H1 (cell line): ENCODE measurements around the gene CDKN2B. TPM values are rescaled to one million over a fixed set of nuclear protein-coding genes. Genes with fewer than 3 reads are reported as not detected.

Experiments
- BACH1 ChIP-seq: IDR thresholded peaks from 2 replicates; pipeline ENCODE4 v1.6.1; 2012; ENCODE audit warnings: low read length, improper control_type of control experiment
- BCL11A ChIP-seq, 2 experiments: IDR thresholded peaks; one replicate each; pipeline ENCODE4 v1.6.1; 2011; ENCODE audit warnings: low read depth in 2 of 2, low read length in 2 of 2, mild to moderate bottlenecking in 2 of 2
- BRCA1 ChIP-seq: IDR thresholded peaks from 2 replicates; pipeline ENCODE4 v1.6.1; 2012; ENCODE audit warnings: low read depth, low read length, improper control_type of control experiment
- CBX8 ChIP-seq: fragments of 300-800, 300-1000 bp; sonication (generic); IDR thresholded peaks from 2 replicates; pipeline ENCODE4 v1.7.1; 2016; ENCODE audit warnings: low read depth, low read length, borderline replicate concordance
- EZH2 ChIP-seq: fragments of 200-600 bp; sonication (generic); IDR thresholded peaks from 2 replicates; pipeline ENCODE4 v1.7.1; 2012; ENCODE audit warnings: low read depth, mild to moderate bottlenecking, moderate library complexity, low read length, inconsistent platforms; ENCODE audit not compliant: severe bottlenecking
- KDM4A ChIP-seq: IDR thresholded peaks from one replicate; pipeline ENCODE4 v1.7.1; 2012; ENCODE audit warnings: low read depth, mild to moderate bottlenecking, moderate library complexity, low read length, inconsistent platforms; ENCODE audit not compliant: severe bottlenecking
- RNF2 ChIP-seq: fragments of 200-900, 300-1000 bp; sonication (generic); IDR thresholded peaks from 2 replicates; pipeline ENCODE4 v1.7.1; 2016; ENCODE audit warnings: borderline replicate concordance, low read depth, mild to moderate bottlenecking, antibody characterized with exemption, low read length; ENCODE audit not compliant: poor library complexity, severe bottlenecking; ENCODE audit errors: missing control alignments
- SRF ChIP-seq: IDR thresholded peaks from 2 replicates; pipeline ENCODE4 v1.6.1; 2011; ENCODE audit warnings: mild to moderate bottlenecking, low read depth, low read length, moderate library complexity
- TAF1 ChIP-seq: IDR thresholded peaks from 2 replicates; pipeline ENCODE4 v1.6.1; 2011; ENCODE audit warnings: mild to moderate bottlenecking, low read depth, low read length
- polyA plus RNA-seq, 7 experiments: library from polyadenylated mRNA; depleted of rRNA in 3 of 7; stranded (reverse) in 5 of 7; unstranded in 2 of 7; fragments of >200 nt in 5 of 7; fragments of 200-250 nt in 2 of 7; gene quantifications; 1 replicate in 5 of 7; 2 replicates in 1 of 7; 4 replicates in 1 of 7; pipeline versions ENCODE4 v1.2.1 to v1.2.3, GENCODE V29; 2011 to 2013; ENCODE audit warnings: missing spikeins in 2 of 7, mixed read lengths in 2 of 7
- total RNA-seq: library from RNA; stranded (reverse); fragmentation: NEBNext Ultra II Directional; extraction: Animal tissue kit (Norgen Biotek cat#: 25700); gene quantifications from 2 replicates; pipeline ENCODE4 v1.2.1, GENCODE V29; 2021
- TF ChIP-seq, protein P1 (sequence below): fragments of 300-600 bp; sonication (generic); IDR thresholded peaks from 2 replicates; pipeline ENCODE4 v1.7.1; 2012; ENCODE audit warnings: low read length, moderate library complexity, mild to moderate bottlenecking, inconsistent platforms; ENCODE audit not compliant: insufficient replicate concordance
- TF ChIP-seq, protein P2 (sequence below): IDR thresholded peaks from 2 replicates; pipeline ENCODE4 v1.6.1; 2012; ENCODE audit warnings: inconsistent platforms

CDKN2B gene
- total and polyA plus RNA-seq, 2 of the 8 experiments (the other 6 are each of a cell fraction or from before 2014, with no cell fraction given), result 0.20 to 0.88 TPM

DNA sequence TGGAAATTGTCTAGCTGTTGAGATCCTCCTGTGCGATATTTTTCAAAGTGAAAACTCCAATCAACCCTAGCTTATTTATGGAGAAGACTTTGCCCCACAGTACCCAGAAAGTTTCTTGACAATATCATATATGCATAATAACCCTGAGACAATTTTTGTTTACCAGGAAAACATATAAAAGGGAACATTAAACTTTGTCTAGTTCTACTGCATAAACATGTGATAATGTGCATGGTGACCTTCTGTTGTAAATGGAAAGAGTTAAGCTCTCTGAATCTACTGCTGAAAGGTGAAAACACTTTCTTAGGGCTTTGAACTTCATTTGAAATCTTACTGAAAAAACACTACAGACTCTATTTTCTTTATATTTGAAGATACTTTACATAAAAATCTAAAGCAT is 32.2 kb upstream of the CDKN2B start (continued):
- TF ChIP-seq, protein P1, sequence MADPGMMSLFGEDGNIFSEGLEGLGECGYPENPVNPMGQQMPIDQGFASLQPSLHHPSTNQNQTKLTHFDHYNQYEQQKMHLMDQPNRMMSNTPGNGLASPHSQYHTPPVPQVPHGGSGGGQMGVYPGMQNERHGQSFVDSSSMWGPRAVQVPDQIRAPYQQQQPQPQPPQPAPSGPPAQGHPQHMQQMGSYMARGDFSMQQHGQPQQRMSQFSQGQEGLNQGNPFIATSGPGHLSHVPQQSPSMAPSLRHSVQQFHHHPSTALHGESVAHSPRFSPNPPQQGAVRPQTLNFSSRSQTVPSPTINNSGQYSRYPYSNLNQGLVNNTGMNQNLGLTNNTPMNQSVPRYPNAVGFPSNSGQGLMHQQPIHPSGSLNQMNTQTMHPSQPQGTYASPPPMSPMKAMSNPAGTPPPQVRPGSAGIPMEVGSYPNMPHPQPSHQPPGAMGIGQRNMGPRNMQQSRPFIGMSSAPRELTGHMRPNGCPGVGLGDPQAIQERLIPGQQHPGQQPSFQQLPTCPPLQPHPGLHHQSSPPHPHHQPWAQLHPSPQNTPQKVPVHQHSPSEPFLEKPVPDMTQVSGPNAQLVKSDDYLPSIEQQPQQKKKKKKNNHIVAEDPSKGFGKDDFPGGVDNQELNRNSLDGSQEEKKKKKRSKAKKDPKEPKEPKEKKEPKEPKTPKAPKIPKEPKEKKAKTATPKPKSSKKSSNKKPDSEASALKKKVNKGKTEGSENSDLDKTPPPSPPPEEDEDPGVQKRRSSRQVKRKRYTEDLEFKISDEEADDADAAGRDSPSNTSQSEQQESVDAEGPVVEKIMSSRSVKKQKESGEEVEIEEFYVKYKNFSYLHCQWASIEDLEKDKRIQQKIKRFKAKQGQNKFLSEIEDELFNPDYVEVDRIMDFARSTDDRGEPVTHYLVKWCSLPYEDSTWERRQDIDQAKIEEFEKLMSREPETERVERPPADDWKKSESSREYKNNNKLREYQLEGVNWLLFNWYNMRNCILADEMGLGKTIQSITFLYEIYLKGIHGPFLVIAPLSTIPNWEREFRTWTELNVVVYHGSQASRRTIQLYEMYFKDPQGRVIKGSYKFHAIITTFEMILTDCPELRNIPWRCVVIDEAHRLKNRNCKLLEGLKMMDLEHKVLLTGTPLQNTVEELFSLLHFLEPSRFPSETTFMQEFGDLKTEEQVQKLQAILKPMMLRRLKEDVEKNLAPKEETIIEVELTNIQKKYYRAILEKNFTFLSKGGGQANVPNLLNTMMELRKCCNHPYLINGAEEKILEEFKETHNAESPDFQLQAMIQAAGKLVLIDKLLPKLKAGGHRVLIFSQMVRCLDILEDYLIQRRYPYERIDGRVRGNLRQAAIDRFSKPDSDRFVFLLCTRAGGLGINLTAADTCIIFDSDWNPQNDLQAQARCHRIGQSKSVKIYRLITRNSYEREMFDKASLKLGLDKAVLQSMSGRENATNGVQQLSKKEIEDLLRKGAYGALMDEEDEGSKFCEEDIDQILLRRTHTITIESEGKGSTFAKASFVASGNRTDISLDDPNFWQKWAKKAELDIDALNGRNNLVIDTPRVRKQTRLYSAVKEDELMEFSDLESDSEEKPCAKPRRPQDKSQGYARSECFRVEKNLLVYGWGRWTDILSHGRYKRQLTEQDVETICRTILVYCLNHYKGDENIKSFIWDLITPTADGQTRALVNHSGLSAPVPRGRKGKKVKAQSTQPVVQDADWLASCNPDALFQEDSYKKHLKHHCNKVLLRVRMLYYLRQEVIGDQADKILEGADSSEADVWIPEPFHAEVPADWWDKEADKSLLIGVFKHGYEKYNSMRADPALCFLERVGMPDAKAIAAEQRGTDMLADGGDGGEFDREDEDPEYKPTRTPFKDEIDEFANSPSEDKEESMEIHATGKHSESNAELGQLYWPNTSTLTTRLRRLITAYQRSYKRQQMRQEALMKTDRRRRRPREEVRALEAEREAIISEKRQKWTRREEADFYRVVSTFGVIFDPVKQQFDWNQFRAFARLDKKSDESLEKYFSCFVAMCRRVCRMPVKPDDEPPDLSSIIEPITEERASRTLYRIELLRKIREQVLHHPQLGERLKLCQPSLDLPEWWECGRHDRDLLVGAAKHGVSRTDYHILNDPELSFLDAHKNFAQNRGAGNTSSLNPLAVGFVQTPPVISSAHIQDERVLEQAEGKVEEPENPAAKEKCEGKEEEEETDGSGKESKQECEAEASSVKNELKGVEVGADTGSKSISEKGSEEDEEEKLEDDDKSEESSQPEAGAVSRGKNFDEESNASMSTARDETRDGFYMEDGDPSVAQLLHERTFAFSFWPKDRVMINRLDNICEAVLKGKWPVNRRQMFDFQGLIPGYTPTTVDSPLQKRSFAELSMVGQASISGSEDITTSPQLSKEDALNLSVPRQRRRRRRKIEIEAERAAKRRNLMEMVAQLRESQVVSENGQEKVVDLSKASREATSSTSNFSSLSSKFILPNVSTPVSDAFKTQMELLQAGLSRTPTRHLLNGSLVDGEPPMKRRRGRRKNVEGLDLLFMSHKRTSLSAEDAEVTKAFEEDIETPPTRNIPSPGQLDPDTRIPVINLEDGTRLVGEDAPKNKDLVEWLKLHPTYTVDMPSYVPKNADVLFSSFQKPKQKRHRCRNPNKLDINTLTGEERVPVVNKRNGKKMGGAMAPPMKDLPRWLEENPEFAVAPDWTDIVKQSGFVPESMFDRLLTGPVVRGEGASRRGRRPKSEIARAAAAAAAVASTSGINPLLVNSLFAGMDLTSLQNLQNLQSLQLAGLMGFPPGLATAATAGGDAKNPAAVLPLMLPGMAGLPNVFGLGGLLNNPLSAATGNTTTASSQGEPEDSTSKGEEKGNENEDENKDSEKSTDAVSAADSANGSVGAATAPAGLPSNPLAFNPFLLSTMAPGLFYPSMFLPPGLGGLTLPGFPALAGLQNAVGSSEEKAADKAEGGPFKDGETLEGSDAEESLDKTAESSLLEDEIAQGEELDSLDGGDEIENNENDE, result no peak
- TF ChIP-seq BCL11A (IDR thresholded peaks at IDR 0.05; ENCODE audit: low read depth in 2 of 2, low read length in 2 of 2) (no peak), BRCA1 (no peak), TAF1 (no peak), KDM4A (no peak), CBX8 (no peak), SRF (no peak), BACH1 (no peak), EZH2 (no peak), RNF2 (no peak)
- TF ChIP-seq, protein P2, sequence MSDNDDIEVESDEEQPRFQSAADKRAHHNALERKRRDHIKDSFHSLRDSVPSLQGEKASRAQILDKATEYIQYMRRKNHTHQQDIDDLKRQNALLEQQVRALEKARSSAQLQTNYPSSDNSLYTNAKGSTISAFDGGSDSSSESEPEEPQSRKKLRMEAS, result no peak
